GM21423 (cell line): ENCODE data around the gene ING4.

ENCODE experiments used
- ATAC-seq: cut with Tn5 transposase; IDR thresholded peaks from one replicate; pipeline ENCODE4 v1.9.1; 2021; ENCODE audit warnings: mild to moderate bottlenecking, moderate library complexity; ENCODE audit not compliant: unreplicated experiment

The ING4 gene

GRCh38 chr12:6607751-6608591 lies 54.9 kb downstream of the ING4 start:
- ATAC-seq, result peak; percentile 26

DNA sequence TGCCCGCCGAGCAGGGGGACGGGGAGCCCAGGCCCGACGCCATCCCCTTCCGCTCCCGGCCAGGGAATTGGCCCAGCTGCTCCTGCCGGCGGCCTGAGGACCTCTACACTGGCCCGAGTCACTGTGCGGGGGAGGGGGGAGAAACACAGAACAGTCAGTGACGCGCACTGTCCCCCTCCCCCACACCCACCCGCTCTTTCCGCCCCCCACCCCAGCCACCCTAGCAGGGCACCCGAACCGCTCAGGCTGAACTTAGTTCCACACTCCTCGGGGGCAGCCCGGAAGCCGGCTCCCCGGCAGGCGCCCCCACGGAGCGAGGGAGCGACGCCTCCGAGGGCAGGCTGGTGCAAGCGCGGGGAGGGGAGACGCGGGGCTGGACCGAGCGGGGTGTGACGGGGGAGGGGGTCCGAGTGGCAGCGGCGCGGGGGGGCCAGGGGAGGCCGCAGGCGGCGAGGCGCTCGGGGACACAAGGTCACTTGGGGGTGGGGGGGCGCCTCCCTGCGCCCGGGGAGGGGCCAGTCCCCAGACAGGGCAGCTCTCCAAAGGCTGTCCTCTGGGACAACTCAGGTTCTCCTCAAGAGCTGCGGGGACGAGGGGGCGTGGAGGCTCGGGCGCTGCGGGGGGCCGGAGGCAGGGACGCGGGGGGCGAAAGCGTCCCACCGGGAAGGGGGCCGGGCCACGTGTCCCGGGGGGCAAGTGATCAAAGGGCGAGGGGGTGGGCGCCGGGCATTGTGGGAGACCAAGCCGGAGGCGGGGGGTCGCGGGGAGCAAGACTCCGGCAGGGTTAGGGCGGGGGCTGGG lies 56.4 kb downstream of the ING4 start:
- no peak for ATAC-seq

- no peak for ATAC-seq
Measured at GRCh38 chr12:6605421-6606330, 57.2 kb downstream of the ING4 start.

- no peak for ATAC-seq
Measured at GRCh38 chr12:6604259-6605029, 58.5 kb downstream of the ING4 start.

GRCh38 chr12:6603095-6603567 lies 59.8 kb downstream of the ING4 start:
- ATAC-seq, result no peak

- no peak for ATAC-seq
Measured at GRCh38 chr12:6602526-6602925, 60.4 kb downstream of the ING4 start.
